PC-3 (cell line): ENCODE measurements around the gene VRK3. TPM values are rescaled to one million over a fixed set of nuclear protein-coding genes. Genes with fewer than 3 reads are reported as not detected.

Experiments
- ATAC-seq: fragments of 200-7000 bp; cut with Tn5 transposase; 2 replicates; pipeline ENCODE4 v1.9.1; 2020; ENCODE audit warnings: mild to moderate bottlenecking, moderate library complexity
- BruUV-seq: library from RNA; stranded (reverse); fragments of 400-500 nt; replicated peaks from 2 replicates; lab custom pipeline; 2021; lab: Mats Ljungman, UMichigan
- CTCF ChIA-PET: fragments of 300-600 bp; sonication (Branson Sonifier 250); formaldehyde crosslinking; loops from one replicate; lab custom pipeline; 2022; ENCODE audit warnings: antibody characterized with exemption; lab: Charles Lee
- POLR2A ChIA-PET: fragments of 300-600 bp; sonication (Branson Sonifier 250); formaldehyde crosslinking; loops from one replicate; lab custom pipeline; 2022; ENCODE audit warnings: antibody characterized with exemption; ENCODE audit not compliant: unreplicated experiment; lab: Charles Lee
- DNase-seq: peaks from one replicate; pipeline ENCODE4 v3.0.0-alpha.2; 2015
- H2AFZ ChIP-seq: fragments of 300-600 bp; sonication (generic); 2 replicates; pipeline ENCODE4 v1.6.0; 2016; ENCODE audit warnings: antibody characterized with exemption, low read length
- H3F3A ChIP-seq: fragments of 300-600 bp; sonication (generic); one replicate; pipeline ENCODE4 v1.6.0; 2017; ENCODE audit warnings: antibody characterized with exemption, low read length, control low read depth, mild to moderate bottlenecking; ENCODE audit not compliant: unreplicated experiment
- H3K27ac ChIP-seq: fragments of 300-600 bp; sonication (generic); 2 replicates; pipeline ENCODE4 v1.5.1; 2016; ENCODE audit warnings: mild to moderate bottlenecking, low read length
- H3K27me3 ChIP-seq: fragments of 300-600 bp; sonication (generic); 2 replicates; pipeline ENCODE4 v1.6.1; 2016; ENCODE audit warnings: low read length, mixed read lengths
- H3K36me3 ChIP-seq: fragments of 300-600 bp; sonication (generic); 2 replicates; pipeline ENCODE4 v1.6.1; 2016; ENCODE audit warnings: low read depth, mixed run types, low read length, mixed read lengths
- H3K4me1 ChIP-seq: fragments of 300-600 bp; sonication (generic); 2 replicates; pipeline ENCODE4 v1.5.1; 2016; ENCODE audit warnings: low read length; ENCODE audit not compliant: insufficient read depth
- H3K4me2 ChIP-seq: fragments of 300-600 bp; sonication (generic); 2 replicates; pipeline ENCODE4 v1.6.0; 2016; ENCODE audit warnings: low read length
- H3K4me3 ChIP-seq: fragments of 300-600 bp; sonication (generic); 2 replicates; pipeline ENCODE4 v1.5.1; 2016; ENCODE audit warnings: mild to moderate bottlenecking, low read length, mixed read lengths
- H3K79me2 ChIP-seq: fragments of 300-600 bp; sonication (generic); 2 replicates; pipeline ENCODE4 v1.6.1; 2017; ENCODE audit warnings: low read length, mixed read lengths
- H3K9ac ChIP-seq: fragments of 300-600 bp; sonication (generic); 2 replicates; pipeline ENCODE4 v1.6.0; 2016; ENCODE audit warnings: mild to moderate bottlenecking, low read length
- H3K9me2 ChIP-seq: fragments of 300-600 bp; sonication (generic); replicated peaks from 2 replicates; pipeline ENCODE4 v1.6.1; 2016; ENCODE audit warnings: mixed run types, low read length, mixed read lengths
- H3K9me3 ChIP-seq: fragments of 300-600 bp; sonication (generic); 2 replicates; pipeline ENCODE4 v1.6.1; 2016; ENCODE audit warnings: low read length, mixed read lengths
- H4K20me1 ChIP-seq: fragments of 300-600 bp; sonication (generic); 2 replicates; pipeline ENCODE4 v1.6.1; 2016; ENCODE audit warnings: low read length, mixed read lengths
- EZH2 ChIP-seq: fragments of 300-600 bp; sonication (generic); IDR thresholded peaks from one replicate; pipeline ENCODE4 v1.6.1; 2017; ENCODE audit warnings: antibody characterized with exemption, mild to moderate bottlenecking, low read length; ENCODE audit not compliant: unreplicated experiment
- EZH2phosphoT487 ChIP-seq: fragments of 300-600 bp; sonication (generic); IDR thresholded peaks from 2 replicates; pipeline ENCODE4 v1.6.1; 2018; ENCODE audit warnings: mild to moderate bottlenecking, antibody characterized with exemption, low read length, borderline replicate concordance
- intact Hi-C: fragments of 100-400 bp; cut with micrococcal nuclease; formaldehyde crosslinking; loops from 2 replicates; pipeline ENCODE4 v1.9.0; 2023
- total RNA-seq: library from RNA; depleted of rRNA; stranded (reverse); fragments of >200 nt; gene quantifications from 2 replicates; pipeline ENCODE4 v1.2.3, GENCODE V29; 2014
- TF ChIP-seq, protein P1 (sequence below): fragments of 300-600 bp; sonication (generic); conservative IDR thresholded peaks from 2 replicates; pipeline ENCODE4 v1.5.1; 2017; ENCODE audit warnings: antibody characterized with exemption, low read depth, mild to moderate bottlenecking, low read length

The VRK3 gene
- total RNA-seq, 1 experiment from 2014 or later = 36.3 TPM

DNA sequence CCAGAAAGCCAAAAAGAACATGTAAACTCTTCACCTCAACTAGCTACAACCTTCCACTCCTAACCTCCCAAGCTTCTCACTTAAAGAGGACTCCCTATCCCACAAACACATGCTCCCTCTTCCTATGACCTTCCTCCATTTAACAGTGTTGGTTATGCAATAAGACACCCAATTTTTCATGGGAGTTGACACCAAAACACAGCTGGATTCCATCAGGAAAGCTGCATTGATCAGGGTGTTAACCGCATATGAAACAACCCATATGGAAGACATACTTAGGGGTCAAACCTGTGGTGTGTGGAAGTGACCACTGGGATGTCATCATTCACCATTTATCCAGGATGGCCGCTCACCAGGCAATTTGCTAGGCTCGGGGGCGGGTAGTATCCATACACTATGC is 22.5 kb upstream of the VRK3 start:
- peaks cover 5% of the 10 kb centered on the region for H3K4me1 ChIP-seq
- CTCF ChIA-PET = no interaction called here
- H3K27ac ChIP-seq = no peak overlapping the region
- peaks cover 36% of the 10 kb centered on the region for H3K9me3 ChIP-seq
- H3K27me3 ChIP-seq = peaks cover 17% of the 10 kb centered on the region; the same call in 1 of the 2 replicates
- H3K79me2 ChIP-seq = no peaks in the 10 kb centered on the region
- DNase-seq (no peak), ATAC-seq (no peak)
- TF ChIP-seq, protein P1, sequence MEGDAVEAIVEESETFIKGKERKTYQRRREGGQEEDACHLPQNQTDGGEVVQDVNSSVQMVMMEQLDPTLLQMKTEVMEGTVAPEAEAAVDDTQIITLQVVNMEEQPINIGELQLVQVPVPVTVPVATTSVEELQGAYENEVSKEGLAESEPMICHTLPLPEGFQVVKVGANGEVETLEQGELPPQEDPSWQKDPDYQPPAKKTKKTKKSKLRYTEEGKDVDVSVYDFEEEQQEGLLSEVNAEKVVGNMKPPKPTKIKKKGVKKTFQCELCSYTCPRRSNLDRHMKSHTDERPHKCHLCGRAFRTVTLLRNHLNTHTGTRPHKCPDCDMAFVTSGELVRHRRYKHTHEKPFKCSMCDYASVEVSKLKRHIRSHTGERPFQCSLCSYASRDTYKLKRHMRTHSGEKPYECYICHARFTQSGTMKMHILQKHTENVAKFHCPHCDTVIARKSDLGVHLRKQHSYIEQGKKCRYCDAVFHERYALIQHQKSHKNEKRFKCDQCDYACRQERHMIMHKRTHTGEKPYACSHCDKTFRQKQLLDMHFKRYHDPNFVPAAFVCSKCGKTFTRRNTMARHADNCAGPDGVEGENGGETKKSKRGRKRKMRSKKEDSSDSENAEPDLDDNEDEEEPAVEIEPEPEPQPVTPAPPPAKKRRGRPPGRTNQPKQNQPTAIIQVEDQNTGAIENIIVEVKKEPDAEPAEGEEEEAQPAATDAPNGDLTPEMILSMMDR = no peak
- TF ChIP-seq EZH2phosphoT487 = no peak
- no peak for TF ChIP-seq EZH2
- H3K9me2 ChIP-seq = no peaks in the 10 kb centered on the region
- H3K4me3 ChIP-seq = no peak overlapping the region
- intact Hi-C loops = no loop called here
- H3K9ac ChIP-seq = no peak overlapping the region
- H3F3A ChIP-seq = no peaks in the 10 kb centered on the region
- POLR2A ChIA-PET = interaction anchor here (0.6 kb wide), 1 partner anchor 1325 kb away, joined by 4 read pairs; the partner anchor contains the start of gene NKG7
- H3K4me2 ChIP-seq = no peak overlapping the region
- peaks cover 54% of the 10 kb centered on the region for H3K36me3 ChIP-seq
- H2AFZ ChIP-seq = no peak overlapping the region
- H4K20me1 ChIP-seq = no peaks in the 10 kb centered on the region
- no TSS peak for BruUV-seq

DNA sequence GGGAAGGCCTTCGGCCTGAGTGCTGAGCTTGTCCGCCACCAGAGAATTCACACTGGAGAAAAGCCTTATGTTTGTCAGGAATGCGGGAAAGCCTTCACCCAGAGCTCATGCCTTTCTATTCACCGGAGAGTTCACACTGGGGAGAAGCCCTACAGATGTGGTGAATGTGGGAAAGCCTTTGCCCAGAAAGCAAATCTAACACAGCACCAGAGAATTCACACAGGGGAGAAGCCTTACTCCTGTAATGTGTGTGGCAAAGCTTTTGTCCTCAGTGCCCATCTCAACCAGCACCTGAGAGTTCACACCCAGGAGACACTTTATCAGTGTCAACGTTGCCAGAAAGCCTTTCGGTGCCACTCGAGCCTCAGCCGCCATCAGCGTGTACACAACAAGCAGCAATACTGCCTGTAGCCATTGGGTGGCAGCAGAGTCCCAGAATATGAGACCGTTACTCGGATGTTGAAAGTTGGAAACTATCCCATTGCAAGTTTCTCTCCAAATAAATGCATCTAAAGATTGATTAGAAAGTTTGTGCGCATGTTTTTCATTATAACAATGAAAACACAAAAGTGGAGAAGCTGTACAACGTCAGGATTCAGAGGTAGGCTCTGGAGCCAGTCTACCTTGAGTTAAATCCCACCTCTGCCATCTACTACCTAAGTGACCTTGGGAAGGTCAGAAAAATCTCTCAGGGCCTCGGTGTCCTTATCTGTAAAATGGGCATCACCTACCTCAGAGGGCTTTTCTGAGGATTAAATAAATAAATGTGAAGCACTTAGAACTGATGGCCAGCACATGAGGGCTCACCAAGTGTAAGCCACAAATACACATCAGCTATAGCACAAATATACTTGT is 21.7 kb upstream of the VRK3 start:
- no peak overlapping the region for H3K4me3 ChIP-seq
- no TSS peak for BruUV-seq
- ATAC-seq (no peak), DNase-seq (peak; percentile 34)
- H3K27me3 ChIP-seq = peaks cover 14% of the 10 kb centered on the region; the same call in 1 of the 2 replicates
- H4K20me1 ChIP-seq = no peaks in the 10 kb centered on the region
- no peaks in the 10 kb centered on the region for H3K9me2 ChIP-seq
- peaks cover 5% of the 10 kb centered on the region for H3K4me1 ChIP-seq
- intact Hi-C loops = no loop called here
- ChIA-PET POLR2A (no interaction called here), CTCF (no interaction called here)
- peaks cover 62% of the 10 kb centered on the region for H3K36me3 ChIP-seq
- peaks cover 36% of the 10 kb centered on the region for H3K9me3 ChIP-seq
- no peak overlapping the region for H2AFZ ChIP-seq
- no peak overlapping the region for H3K9ac ChIP-seq
- no peak overlapping the region for H3K27ac ChIP-seq
- H3F3A ChIP-seq = no peaks in the 10 kb centered on the region
- no peak overlapping the region for H3K4me2 ChIP-seq
- no peaks in the 10 kb centered on the region for H3K79me2 ChIP-seq
- TF ChIP-seq EZH2phosphoT487 = no peak
- TF ChIP-seq, protein P1 = peak; percentile 80

GRCh38 chr19:50044922-50045321 is 19.8 kb upstream of the VRK3 start:
- ChIA-PET CTCF (no interaction called here), POLR2A (no interaction called here)
- Histone ChIP-seq H3K4me2 (no peak overlapping the region), H3K4me3 (peak overlapping the region; percentile 9; the same call in 1 of the 2 replicates), H3K27me3 (no peaks in the 10 kb centered on the region), H3K79me2 (no peaks in the 10 kb centered on the region), H3K36me3 (peaks cover 81% of the 10 kb centered on the region), H3K9me2 (no peaks in the 10 kb centered on the region), H2AFZ (no peak overlapping the region), H3F3A (no peaks in the 10 kb centered on the region), H3K4me1 (no peaks in the 10 kb centered on the region), H3K9ac (no peak overlapping the region), H3K9me3 (peaks cover 36% of the 10 kb centered on the region), H3K27ac (no peak overlapping the region), H4K20me1 (no peaks in the 10 kb centered on the region)
- DNase-seq (no peak), ATAC-seq (no peak)
- intact Hi-C loops = no loop called here
- no TSS peak for BruUV-seq
- TF ChIP-seq, protein P1 = no peak
- no peak for TF ChIP-seq EZH2phosphoT487
- no peak for TF ChIP-seq EZH2
